GM18499 (cell line): ENCODE results near the gene BRAT1.

Source experiments
- ATAC-seq: cut with Tn5 transposase; IDR thresholded peaks from one replicate; pipeline ENCODE4 v1.9.1; 2021; ENCODE audit warnings: moderate number of reproducible peaks; ENCODE audit not compliant: insufficient read depth, unreplicated experiment

The BRAT1 gene

GRCh38 chr7:2516194-2516555 is 39.1 kb downstream of the BRAT1 start:
- no peak for ATAC-seq

DNA sequence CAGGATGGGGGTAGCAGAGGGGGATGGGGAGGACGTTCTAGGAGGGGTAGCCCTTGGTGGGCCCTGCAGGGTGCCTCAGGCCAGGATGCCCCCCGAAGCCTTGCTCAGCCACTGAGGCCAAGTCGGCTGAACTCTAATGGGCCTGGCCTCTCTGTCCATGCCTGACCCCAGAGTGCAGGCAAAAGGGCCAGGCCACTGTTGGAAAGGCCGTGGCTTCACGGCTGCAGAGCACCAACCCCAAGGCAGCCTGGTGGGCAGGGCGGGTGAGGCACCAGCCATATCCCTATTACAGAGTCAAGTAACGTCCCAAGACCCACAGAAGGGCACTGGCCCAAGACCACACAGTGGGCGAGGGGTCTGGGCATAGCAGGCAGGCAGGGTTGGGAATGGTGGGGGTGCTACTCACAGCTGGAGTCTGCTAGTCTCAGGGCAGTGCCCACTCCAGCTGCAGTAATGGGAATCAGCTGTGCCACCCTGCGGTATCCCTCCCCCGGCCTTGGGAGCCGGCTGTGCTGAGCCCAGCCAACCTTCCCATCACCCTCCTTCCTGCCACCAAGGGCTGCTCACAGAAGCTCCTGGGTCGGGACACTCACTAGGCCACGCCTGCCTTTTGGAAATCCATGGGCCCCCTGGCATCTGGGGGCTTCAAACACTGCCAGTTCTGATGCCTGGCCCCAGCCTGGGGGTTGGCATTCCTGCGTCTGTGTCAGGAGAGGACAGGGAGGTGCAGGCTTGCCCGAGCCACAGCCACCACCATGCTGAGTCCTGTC is 39.7 kb downstream of the BRAT1 start:
- no peak for ATAC-seq

DNA sequence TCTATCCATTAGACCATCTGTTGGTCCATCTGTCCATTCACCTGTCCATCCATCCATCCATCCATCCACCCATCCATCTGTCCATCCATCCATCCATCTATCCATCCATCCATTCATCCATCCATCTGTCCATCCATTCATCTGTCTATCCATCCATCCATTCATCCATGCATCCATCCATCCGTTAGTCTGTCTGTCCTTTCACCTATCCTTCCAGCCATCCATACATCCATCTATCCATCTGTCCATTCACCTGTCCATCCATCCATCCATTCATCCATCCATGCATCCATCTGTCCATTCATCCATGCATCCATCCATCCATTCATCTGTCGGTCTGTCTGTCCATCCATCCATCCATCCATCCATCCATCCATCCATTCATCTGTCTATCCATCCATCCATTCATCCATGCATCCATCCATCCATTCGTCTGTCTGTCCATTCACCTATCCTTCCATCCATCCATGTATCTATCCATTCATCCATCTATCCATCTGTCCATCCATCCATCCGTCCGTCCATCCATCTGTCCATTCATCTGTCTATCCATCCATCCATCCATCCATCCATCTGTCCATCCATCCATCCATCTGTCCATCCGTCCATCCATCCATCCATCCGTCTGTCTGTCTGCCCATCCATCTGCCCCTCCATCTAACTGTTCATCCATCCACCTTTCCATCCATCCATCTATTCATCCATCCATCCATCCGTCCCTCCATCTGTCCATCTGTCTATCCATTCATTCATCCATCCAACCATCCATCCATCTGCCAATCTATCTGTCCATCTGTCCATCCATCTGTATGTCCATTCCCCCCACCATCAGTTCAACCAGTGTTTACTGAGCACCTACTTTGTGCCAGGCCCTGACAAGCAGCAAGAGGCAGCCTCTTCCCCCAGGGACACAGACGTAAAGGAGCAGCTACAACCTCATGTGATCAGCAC is 40.6 kb downstream of the BRAT1 start:
- ATAC-seq = no peak

- no peak for ATAC-seq
Measured at GRCh38 chr7:2513702-2514101, 41.6 kb downstream of the BRAT1 start.

GRCh38 chr7:2512713-2513112 is 42.6 kb downstream of the BRAT1 start:
- no peak for ATAC-seq

DNA sequence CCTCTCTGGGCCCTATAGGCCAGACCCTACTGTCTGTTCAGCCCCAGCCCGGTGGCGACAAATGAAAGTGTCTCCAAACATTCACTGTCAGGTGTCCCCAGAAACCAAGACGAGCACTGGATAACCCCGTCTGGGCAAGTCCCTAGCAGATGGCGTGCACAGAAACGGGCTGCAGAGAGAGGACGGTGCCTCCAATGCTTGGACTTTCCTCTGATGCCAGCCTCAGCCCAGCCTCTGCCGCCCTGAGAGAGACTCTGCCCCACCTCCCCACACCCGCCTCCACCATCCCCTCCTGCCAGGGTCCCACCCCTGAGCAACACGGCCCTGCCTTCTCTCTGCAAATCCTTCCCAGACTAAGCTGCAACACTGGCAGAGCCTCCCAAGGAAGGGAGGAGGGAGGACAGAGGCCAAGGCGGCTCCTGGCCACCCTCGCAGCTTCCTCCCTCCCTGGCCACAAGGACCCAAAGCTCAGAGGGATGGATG is 43.1 kb downstream of the BRAT1 start:
- ATAC-seq = no peak

- no peak for ATAC-seq
Measured at GRCh38 chr7:2511769-2512168, 43.6 kb downstream of the BRAT1 start.

DNA sequence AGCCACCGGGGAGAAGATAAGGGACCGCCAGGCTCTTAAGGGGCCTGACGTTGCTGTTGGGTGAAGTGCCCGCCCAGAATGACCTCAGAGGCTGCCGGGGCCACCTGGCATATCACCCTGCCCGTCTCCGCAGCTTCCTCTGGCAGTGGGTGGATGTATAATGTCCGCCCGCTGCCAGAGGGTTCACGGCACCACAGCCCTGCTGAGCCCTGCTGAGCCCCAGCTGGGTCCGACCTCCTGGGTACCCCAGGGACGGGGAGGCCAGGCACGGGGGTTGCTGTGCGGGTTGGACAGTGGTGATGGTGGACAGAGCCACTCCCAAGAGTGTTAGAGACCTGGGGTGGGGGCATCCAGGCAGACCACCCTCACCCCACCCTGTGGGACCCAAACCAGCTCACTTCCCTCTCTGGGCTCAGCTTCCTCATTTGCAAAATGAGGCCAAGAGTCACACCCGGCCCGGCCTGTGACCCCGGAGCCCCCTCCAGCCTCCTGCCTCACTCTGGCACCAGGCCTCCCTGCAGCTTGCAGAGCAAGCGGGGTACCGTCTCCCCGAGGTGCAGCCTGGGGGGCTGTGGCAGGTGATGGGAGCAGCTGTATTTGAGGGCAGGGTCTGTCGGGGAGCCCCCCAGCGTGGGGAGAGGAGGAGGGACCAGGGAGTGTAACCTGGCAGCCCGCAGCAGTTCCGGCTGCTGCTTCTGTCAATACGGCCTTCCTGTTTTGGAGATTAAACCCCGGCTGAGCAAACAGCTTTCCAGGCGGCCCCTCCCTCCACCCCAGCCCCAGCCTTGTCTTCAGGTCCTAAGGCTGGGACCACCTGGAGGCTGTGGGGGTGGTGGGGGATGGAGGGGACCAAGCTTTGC is 44.2 kb downstream of the BRAT1 start:
- ATAC-seq = no peak

DNA sequence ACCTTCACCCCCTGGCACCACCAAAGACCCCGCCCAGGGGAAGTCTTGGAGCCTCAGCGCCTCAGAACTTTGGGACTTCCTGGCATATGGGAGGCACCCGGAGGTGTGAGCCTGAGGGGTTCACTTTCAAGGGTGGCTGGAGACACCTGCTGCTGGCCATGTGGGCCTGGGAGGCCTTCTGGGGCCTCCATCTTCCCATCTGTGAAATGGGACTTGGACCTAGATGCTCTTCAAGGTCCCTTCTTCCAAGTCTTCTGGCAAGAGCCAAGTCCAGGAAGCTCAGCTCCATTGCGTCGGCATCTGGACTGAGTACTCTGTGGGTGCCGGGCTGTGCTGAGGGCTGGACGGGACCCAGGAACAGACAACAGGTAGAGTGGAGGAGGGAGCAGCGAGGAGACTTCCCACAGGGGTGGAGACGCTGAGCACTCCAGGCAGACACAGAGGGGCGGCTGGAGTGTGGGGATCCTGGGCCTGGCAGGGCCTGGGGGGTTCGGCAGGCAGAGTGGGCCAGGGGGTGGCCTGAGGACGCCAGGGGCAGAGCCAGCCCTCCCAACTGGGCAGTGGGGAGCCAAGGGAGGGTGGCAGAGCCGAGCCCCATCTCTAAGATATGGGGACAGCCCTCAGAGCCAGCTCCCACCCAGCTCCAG is 45.1 kb downstream of the BRAT1 start:
- ATAC-seq = no peak

DNA sequence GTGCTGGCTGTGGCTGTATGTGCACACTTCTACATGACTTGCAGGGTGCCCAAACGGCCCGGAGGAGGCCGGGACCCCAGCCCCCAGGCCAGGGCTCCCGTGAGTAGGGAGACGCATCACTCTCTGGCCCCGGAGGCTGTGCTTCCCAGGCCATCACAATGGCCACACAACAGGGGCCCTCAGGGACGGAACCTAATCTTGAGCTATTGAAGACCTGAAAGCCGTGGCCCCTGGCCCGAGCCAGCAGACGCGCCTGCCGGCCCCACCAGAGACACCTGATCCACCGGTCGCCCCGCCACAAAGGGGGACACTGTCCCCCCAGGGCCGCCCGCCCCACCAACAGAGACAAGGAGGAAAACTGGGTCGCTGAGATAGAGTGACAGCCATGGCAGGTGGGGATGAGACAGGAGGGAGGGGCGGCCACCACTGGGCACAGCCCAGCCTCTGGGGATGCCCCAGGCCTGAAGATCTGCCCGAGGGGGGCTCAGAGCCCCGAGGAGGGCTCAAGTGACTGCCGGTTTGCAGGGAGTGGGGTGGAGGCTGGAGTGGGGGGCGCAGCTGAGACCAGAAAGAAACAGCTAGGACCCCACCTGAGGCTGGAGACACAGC is 45.9 kb downstream of the BRAT1 start:
- ATAC-seq = no peak

- no peak for ATAC-seq
Measured at GRCh38 chr7:2508327-2509215, 46.8 kb downstream of the BRAT1 start.

DNA sequence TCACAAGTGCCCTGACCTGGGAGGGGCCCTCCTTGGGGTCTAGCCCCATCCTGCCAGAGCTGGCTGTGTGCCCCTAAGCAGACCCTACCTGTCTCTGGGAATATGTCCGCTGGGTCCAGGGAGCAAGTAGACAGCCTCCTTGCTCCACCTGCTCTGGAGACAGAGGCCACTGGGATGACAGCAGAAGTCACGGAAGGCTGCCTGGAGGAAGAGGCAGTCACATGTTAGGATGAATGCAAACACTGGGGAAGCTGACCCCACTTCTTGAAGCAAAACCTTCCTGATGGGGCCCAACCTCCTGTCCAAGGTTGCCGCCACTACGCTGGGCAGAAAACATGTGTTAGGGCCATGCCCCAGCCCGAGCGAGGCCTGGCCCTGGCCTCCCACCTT is 47.4 kb downstream of the BRAT1 start:
- no peak for ATAC-seq

DNA sequence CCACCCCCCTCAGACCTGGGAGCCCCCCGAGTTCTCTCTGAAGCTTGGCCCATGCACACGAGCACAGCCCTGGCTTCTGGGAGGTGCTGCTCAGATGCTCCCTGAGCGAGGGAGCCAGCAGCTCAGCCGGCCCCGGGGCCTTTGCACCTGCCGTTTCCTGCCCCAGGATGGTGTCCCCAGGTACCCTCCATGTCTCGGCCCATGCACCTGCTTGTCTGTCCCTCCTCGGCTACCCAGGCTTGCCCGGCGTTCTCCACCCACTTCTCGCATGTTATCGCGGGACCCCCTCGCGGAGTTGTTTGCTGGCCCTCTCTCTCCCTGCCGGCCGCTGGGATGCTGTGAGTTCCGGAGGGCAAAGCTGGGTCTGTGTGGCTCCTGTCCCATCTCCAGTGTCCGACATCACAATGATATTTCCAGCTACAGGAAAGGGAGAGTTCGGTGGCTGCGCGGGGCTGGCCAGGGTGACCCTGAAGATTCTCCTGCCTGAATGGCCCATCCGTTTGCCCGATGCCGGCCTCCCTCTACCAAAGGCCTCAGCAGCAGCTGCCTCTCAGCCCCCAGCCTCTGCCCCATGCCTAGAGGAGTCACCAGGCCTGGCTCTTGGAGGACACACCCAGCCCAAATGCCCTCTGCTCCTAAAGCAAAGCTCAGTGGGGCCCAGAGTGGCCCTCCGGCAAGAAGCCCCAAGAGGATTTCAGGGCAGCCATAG is 48.0 kb downstream of the BRAT1 start:
- ATAC-seq = no peak

DNA sequence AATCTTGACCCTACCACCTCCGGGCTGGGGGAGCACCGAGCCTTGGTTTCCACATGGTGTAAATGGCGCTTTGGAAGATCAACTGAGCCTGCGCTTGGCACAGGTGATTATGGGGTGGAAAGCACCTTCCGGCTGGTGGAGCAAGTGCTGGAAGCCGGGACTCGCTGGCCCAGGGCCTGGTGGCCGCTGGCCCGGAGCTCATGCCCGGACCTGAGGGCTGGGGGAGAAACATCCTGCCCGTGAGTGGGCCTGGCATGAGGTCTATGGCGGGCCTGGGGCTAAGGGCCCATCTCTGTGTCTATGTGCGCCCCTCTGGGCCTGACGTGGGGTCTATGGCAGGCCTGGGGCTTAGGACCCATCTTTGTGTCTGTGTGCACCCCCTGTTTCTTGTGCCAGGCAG is 49.9 kb downstream of the BRAT1 start:
- no peak for ATAC-seq

- ATAC-seq = no peak
Measured at GRCh38 chr7:2504889-2505375, 50.4 kb downstream of the BRAT1 start.

GRCh38 chr7:2504128-2504888 is 51.0 kb downstream of the BRAT1 start:
- no peak for ATAC-seq
